NCI-H2227 (cell line): ENCODE measurements around the gene UBE2E3.

Source experiments
- DNase-seq: peaks from one replicate; lab custom pipeline; 2025; ENCODE audit not compliant: unreplicated experiment; lab: John Stamatoyannopoulos, UW

The UBE2E3 gene

DNA sequence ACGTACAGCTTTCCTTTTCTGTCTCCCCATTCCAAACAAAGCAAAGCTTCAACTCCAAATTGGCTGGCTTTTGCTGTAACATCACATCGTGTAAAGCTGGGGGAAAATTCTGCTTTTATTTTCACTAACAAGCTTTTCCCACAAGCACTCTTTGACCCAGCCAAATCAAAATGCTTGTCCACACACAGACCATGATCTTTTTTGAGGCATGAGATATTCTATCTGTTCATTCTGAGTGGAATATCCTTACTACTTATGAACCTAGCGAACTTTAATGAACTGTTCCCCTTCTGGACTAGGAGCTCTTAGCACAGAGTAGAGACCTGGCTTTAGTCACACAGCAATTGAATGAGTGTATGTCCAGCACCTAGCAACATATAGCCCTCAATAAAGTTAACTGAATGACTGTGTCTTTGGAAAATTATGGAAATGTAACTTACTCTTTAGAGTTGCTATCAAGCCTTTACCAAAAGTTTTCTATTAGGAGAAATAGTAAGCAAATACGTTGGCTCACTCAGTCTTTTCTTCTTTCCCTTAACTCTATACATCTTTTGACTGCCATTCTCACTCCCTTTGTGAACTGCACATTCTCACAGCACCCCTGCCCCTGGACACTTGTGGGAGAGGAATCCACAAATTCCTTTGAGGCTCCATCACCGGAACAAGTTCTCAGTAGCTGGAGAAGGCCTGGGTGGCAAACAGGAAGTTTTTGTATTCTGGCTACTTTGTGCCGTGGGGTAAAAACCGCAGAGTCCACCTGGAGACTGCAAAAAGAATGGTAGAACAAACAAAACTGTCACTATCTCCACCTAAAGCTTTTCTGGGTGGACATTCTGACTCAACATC, 1.3 kb upstream of the UBE2E3 start:
- DNase-seq, result no peak

DNA sequence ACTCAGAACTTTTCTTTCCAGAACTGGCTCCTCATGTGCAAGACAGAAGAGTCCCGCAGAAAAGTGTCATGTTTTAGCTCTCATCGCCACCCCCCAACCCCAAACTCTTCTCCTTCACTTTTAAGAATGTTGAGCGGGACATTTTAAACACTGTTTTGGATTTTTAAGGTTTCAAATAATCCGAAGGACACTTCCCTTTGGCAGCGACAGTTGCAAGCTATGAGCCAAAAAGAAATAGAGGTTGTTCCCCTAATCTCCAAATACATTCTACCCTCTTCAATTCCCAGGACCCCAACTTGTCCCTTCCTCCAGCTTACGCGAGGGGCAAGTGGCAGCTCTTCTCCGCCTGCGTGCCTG, 678 bp upstream of the UBE2E3 start:
- DNase-seq, result no peak

DNA sequence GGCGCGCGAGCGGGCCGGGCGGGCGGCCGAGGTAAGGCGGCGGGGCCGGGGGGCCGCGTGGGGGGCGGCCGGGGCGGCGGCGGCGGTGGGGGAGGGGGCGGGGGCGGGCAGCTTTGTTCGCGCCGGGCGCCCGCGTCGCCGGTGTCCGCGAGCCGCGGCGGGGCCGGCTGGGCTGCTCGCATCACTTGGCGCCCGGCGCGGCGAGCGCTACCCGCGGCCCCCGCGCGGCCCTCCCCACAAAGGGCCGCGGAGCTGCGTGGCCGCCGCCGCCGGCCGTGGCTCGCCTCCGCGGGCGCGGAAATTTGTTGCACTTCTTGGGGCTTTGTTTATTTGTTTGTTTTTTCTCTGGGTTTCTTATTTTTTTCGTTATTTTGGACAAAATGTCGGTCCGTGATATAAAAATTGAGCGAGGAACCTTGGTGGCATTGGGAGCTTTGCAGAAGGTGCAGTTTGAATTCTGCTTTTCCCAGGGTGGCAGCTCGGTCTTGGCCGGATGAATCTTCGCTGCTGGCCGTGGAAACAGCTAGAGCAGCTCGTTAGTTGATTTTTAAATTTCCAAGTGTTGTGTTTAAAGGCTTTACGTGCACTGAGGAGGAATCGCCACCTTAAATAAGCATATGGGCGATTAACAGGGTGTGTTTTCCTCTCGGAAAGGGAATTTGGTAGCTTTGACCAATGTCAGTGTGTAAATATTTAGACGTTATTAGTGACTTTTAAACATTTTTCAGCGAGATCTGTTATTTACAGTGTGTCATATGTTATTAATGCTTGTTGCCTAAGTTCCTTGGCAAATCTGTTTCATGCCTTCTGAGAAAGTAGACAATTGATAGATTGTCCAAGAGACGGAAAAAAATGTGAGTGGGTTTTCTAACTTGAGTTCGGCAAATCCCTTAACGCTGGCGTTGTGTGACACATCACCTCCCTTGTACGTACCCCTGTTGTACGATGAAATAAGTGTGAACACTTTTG, 822 bp downstream of the UBE2E3 start:
- peak; percentile 64 for DNase-seq

DNA sequence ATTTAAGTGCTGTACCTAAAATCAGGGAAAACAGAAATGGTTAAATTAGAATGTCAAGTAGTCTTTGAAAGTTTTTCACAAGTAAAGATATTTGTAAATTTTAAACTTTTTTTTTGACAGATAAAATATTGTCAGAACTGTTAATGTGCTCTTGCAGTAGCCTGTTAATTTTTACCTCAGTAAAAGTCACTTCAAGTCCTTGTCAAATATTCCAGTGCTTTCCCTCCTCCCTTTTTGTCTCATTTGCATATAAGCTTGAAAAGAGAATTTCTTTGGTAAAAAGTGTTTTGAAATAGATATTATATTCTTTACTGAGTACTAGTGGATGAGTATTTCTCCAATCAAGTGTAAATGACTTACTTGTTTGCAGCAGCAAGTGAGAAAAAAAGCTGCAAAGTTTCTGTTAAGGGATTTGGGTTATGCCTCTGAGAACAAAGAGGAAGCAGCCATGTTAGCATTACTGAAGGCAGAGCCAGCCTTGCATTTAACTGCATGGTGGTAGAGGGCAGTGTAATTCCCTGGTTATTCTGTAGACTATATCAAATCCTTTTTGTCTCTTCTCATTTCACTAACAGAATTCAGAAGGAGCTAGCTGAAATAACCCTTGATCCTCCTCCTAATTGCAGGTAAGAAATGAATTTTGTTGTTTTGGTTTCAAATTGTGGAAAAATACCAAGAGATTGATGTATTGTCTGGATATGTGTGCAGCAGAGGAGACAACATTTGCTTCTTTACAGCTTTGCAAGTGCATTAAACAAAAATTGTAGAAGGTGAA, 3.2 kb downstream of the UBE2E3 start:
- DNase-seq, result peak; percentile 74

DNA sequence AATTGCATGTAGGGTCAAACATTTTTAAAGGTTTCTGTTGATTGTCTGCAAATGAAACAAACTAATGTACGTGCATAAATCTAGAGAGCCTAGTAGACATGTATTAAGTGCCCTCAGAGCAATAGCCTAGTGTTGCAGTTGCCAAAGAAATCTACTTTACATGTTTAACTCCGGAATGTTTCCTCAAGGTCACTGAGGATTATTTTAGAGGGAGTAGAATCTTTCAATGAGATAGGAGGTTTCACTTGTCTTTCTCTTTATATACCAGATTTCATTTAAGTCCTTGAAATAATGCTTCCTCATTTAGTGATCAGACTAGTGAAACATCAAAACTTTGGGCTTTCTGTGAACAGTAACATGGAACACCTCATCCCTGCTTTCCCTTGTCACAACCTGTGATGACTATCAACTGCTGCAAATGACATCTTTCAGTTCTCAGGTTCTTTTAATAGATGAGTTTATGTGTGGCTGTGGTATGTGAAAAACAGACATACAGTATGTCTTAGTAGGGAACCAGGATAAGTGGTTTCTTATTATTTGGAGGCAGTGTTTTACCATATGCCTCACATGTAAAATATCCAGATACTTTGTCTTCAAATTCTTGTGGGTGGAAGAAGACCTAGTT, 5.5 kb downstream of the UBE2E3 start:
- no peak for DNase-seq

DNA sequence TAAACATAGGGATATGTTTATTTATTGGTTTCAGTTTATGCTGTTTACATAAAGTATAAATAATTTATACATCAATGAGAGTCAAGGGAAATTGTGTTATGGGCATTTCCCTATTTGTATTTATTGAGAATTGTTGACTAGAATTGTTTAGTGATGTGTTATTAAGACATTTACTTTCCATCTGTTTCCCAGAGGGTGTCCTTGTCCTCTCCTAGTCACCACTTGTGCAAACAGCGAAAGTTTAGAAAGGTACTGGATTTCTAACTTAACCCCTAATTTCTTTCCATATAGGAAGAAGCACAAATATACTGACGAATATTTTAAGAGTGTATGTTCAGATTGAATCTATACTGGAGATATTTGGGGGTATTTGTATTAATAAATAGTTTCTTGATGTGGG, 6.7 kb downstream of the UBE2E3 start:
- DNase-seq, result no peak

DNA sequence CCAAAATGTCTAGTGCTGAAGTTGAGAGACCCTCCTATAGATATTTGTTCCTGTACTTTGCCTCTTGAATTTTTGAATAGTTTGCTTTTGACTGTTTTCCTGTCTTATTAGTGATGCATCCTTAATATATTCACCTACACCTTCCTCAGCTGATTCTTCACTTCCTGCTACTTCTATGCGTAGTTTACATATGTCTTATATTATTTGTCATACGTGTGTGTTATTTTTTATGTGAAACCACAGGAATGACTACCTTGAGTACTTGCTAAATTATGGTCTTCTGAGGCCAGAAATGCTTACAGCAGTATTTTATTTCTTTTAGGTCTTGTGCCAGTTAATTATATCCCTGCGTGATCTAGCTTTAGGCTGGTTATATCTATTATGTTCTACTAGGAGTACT, 9.9 kb downstream of the UBE2E3 start:
- DNase-seq, result no peak

DNA sequence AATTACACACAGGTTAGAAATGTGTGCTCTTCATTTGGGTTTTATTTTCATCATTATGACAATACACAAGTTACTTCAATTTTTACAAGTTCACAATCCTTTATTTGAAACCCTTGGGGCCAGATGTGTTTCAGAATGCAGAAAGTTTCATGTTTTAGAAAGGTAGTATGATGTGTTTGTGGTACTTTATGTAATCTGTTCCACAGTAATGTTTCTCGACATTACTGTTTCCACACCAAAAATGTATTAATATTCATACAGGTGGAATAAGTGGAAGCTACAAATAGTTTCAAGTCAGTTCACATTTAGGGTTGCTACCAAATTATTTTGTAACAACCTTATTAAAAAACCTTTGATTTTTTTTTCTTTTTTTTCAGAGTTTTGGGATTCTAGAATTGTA, 10.4 kb downstream of the UBE2E3 start:
- no peak for DNase-seq

DNA sequence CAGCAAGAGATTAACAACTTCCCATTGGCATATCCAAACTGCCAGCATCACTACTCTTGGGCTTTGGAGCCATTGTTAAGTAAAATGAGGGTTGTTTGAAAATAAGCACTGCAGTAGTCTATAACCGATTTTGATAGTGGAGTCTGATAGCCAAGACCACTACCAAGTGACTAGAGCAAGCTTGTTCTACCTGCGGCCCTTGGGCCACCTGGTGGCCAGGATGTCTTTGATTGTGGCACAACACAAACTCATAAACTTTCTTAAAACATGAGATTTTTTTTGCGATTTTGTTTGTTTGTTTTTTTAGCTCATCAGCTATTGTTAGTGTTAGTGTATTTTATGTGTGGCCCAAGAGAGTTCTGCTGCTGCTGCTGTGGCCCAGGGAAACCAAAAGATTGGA, 11.0 kb downstream of the UBE2E3 start:
- DNase-seq, result no peak

DNA sequence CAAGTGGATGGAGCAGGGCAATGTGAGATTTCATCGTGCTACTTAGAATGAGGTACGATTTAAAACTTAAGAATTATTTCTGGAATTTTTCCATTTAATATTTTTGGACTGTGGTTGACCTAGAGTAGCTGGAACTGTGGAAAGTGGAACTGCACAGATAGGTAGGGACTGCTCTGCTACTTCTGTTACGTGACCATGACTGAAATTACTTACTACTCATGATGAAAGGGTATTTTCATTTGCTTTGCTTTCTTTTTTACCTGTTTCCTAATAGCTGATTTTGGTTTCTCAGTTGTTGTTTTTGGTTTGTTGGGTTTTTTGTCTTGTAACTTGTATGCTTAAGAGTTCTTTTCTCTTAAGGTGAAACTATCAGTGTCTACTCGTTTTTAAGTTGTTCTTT, 11.4 kb downstream of the UBE2E3 start:
- DNase-seq, result no peak

DNA sequence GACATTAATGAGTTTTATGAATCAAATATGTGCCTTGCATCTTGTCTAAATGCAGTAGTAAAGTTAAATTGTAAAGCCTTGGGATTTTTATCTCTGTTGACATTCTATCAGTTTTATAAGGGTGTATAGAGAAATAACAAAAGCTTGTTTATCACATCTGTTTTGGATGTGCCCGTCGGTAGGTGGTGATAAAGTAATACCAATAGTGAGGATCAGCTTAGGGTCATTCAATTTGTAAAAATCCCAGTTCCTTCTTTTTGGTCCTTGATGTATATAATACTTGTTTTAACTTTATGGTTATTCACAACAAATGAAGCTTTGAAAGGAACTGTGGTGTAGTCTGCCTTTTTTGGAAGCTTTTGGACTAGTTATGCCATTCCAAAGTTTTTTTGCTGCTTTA, 12.6 kb downstream of the UBE2E3 start:
- DNase-seq, result no peak

DNA sequence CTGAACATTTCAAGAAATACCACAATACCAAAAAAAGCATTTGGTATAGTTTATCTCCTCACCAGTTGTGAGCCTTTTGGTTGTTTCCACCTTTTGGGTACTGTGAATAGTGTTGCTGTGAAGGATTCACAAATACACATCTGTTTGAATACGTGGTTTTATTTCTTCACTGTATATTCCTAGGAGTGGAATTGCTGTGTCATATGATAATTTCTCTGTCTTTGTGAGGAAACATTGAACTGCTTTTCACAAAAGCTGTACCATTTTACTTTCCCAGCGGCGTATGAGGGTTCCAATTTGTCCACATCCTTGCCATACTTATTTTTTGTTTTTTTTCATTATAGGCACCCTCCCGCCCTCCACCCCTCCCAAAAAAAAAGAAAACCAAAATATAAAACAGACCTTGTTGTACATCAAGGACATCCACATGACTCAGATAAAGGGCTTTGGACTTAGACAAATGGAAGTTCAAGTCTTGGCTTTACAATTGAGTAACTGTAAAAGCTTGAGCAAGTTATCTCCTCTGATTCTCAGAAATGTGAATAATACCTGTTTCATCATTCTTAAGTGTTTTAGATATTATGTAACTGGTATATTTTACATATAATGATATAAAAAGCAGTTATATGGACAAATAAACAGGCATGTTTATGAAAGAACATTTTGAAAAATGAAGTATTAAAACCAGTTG, 19.0 kb downstream of the UBE2E3 start:
- DNase-seq, result no peak

DNA sequence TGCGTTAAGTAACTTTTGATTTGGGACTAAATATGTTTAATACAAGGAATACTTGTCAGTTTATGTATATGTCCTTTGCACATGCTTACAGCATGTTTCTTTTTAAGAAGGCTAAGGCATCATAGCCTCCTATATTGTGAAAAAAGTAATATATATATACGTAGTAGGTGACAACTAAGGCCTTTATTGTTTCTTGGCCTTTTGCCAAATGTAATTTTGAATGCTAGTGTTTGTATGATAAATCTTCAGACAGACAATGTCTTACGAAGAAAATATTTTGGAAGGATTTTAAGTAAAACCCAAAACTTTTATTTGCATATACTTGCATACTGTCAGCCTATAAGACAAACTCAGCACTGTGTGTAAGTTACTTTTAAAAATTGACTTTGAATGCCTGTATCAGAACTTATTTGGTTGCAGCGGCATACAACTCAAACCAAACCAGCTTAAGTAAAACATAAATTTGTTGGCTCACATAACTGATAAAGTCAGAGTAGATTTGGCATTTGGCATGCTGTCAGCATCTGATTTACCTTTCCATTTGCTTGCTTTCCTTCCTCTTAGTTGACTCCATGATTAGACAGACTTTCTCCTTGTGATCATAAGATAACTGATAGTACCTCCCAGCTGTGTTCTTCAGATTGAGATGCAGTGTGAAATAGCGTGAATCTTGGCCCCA, 24.4 kb downstream of the UBE2E3 start:
- peak; percentile 19 for DNase-seq

DNA sequence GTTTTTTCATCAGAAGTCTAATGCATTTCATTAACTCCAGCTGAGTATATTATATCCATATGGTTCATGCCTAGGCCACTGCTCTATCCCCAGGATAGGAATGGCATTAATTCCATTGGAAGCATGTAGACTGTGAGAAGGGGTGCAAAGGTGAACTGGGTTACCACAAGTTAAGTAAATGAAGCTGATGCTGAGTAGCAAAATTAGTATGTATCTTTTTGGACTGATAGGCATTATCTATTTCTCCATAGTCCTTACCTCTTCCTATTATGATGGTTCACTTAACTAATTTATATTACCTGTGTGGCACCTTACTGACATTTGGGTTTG, 24.9 kb downstream of the UBE2E3 start:
- DNase-seq, result no peak

DNA sequence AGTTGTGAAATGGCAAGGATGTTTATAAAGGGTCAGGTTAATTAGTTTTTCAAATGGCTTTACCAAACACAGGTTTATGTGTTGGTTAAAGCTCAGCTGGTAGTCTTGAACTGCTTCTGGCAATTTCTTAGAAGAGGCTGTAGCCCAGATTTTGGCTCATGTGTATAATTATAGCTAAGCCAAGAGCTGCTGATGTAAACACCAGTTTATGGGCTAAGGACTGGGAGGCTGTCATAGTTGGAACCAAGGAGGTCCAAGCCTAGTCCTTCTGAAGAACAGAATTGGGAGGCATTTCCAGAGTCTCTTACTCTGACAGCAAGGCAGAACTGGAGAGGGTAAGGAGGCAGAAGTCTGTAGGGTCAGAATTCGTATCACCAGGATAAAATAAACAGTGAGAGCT, 25.4 kb downstream of the UBE2E3 start:
- DNase-seq, result peak; percentile 14

DNA sequence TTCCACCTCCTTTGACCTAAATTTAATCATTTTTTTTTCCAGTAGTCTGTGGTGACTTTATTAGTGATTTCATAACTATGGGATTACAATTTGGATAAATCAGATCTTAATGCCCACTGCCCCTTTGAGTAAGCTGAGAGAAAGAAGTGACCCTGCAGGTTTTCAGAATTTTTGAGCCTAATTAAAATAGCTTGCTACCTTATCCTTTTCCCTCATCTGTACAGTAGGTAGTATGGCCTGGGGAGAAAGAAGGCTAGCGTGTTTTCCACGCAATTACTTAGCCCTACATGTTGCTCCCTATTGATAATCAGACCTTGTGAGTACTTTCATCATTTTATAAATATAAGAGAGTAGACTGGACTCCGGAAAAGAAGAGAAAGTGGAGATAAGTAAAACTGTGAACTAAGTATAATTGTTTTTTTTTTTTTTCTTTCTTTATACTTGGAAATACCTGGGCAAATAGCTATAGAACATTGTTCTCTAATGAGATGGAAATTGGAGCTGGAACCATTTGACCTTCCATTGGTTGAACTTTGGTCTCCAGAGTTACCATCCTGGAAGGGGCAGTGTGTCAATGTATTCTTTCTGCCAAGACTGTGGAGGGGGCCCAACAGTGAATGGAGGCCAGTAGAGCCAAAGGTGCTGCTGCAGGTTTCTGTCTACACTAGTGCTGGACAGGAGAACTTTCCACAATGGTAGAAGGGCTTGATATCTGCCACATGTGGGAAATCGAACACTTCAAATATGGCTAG, 26.9 kb downstream of the UBE2E3 start:
- DNase-seq, result no peak

DNA sequence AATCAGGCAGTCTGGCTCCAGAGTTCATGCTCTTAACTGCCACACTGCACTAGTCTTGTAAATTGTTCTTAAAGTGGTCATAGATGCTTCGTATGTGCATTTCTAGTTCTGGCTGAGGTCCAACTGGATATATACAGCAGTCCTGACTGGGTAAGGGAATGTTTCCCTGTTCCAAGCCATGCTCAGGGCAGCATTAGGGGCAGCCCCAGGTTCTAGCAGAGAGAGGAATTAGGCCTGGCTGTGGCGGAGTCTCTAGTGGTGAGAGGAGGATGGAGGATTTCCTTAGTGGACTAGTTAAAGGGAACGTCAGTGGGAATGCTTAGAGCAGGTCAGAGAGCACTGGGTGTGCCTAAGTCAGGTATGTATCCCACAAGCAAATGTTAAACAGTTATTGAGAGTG, 28.0 kb downstream of the UBE2E3 start:
- DNase-seq, result peak; percentile 34

DNA sequence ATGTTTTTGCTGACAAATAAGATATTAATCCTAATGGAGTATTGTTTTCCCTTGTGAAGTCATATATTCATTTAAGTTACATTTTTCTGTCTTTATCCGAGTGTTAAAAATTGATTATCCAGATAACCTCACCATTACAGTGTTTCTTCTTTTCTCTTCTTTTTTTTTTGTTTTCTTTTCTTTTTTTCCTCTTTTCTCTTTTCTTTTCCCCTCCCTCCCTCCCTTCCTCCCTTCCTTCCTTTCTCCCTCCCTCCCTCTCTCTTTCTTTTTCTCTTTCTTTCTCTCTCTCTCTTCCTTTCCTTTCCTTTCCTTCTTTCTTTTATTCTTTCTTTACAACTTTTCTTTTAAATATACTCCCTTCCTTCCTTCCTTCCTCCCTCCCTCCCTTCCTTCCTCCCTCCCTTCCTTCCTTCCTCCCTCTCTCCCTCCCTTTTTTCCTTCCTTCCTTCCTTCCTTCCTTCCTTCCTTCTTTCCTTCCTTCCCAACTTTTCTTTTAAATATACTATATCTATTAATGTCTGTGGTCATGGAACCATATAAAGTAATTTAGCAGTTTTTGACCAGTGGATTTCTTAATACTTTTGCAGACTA, 40.9 kb downstream of the UBE2E3 start:
- no peak for DNase-seq

DNA sequence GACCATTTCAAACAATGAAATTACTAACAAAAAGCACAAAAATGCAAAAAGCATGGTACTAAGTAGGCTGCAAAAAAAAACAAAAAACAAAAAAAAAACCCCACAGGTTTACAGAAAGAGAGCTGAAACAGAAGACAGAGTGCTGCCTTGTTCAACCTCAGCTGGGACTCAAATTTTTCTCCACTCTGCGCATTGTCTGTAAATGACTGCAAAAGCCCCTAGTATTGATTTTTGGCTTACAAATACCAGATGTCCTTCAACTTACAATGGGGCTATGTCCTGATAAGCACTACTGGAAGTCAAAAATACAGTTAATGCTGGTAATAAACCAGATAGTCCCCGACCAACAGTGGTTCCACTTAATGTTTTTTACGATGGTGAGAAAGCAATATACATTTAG, 42.2 kb downstream of the UBE2E3 start:
- peak; percentile 89 for DNase-seq
